ENCODE results near the gene PRODH2. TPM values are rescaled to one million over a fixed set of nuclear protein-coding genes. Genes with fewer than 3 reads are reported as not detected.
"Not testable (repeated sequence)": the region's sequence is repeated elsewhere in the genome, so short reads cannot be mapped to it uniquely, and the experiment has no call there.

Gene PRODH2
- total RNA-seq, 6 donors from 2014 or later, result not detected

DNA sequence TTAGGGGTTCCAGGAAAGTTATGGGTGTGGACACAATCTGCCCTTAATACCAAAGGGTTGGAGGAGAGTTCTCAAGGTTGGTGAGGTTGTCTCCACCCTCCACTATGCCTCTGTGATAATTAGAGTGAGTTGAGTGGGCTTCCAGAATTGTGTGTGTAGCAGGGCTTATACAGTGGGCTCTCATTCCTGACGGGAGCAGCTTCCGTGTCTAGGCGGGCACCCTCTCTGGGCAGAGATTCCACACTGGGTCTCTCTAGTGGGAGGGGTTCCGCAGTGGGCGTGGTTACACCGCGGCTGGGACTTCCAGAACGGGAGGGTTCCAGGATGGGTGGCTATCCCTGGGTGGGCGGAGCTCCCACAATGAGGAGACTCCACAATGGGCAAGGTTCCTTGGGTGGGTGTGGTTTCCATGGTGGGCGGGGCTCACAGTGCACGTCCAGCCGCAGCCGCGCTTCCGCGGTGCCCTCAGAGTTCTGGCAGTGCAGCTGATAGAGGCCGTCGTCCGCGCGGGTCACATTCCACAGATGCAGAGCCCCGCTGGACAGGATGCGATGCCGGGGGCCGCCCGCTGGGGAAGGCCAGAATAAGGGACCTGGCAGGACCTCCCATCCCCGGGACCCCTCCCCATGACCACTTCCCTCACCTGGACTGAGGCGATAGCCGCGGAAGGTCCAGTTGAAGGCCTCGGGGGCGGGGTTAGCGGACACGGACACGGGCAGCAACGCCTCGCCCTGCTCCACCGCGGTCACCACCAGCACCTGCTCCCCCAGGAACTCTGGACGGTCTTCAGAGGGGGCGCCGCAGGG is 31.2 kb upstream of the PRODH2 start:
- no peak overlapping the region for H3K27ac ChIP-seq
- no peak overlapping the region for H3K4me3 ChIP-seq
- peaks cover 11 to 21% (median 14%) of the 10 kb centered on the region in 4 donors for H3K4me1 ChIP-seq
- TF ChIP-seq POLR2A (IDR thresholded peaks at IDR 0.05) (no peak), EP300 (IDR thresholded peaks at IDR 0.05) (no peak), POLR2AphosphoS5 (IDR thresholded peaks at IDR 0.05) (no peak)
- TF ChIP-seq, protein P1, sequence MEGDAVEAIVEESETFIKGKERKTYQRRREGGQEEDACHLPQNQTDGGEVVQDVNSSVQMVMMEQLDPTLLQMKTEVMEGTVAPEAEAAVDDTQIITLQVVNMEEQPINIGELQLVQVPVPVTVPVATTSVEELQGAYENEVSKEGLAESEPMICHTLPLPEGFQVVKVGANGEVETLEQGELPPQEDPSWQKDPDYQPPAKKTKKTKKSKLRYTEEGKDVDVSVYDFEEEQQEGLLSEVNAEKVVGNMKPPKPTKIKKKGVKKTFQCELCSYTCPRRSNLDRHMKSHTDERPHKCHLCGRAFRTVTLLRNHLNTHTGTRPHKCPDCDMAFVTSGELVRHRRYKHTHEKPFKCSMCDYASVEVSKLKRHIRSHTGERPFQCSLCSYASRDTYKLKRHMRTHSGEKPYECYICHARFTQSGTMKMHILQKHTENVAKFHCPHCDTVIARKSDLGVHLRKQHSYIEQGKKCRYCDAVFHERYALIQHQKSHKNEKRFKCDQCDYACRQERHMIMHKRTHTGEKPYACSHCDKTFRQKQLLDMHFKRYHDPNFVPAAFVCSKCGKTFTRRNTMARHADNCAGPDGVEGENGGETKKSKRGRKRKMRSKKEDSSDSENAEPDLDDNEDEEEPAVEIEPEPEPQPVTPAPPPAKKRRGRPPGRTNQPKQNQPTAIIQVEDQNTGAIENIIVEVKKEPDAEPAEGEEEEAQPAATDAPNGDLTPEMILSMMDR (IDR thresholded peaks at IDR 0.05), result no peak
- DNase-seq (peak in 1 of 2 donors; percentile 74), ATAC-seq (ENCODE audit: low FRiP score in 2 of 2) (peak in 1 of 2 donors; percentile 18)
- 8 to 14% methylated on average over 15 to 37 of the region's 42 CpGs for WGBS, 2 donors
- H3K9me3 ChIP-seq, result peaks cover 0 to 6% (median 0%) of the 10 kb centered on the region in 4 donors
- no peaks in the 10 kb centered on the region for H3K36me3 ChIP-seq
- peaks cover 0 to 35% (median 12%) of the 10 kb centered on the region in 4 donors for H3K27me3 ChIP-seq

DNA sequence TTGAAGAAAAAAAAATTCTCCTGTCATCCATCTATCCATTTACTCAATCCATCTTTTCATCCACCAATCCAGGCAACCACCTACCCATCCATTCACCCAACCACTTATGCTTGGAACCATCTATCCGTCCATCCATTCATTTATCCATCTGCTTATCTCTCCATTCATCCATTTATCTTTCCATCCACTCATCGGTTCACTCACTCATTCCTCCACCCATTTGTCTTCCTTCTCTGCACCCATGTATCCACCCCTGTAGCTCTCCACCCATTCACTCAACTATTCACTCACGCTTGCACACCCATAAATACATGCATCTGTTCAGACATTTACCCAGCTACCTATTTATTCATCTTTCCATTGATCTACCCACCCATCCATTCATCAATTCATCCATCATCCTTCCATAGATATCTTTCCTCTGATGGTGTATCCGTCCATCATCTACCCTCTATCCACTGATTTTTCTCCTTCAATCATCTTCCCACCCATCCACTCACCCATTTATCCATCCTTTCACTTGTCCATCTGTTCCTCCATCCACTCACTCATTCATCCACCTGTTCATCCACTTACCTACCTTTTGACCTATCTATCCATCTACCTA is 30.1 kb upstream of the PRODH2 start:
- H3K27me3 ChIP-seq, result peaks cover 0 to 31% (median 12%) of the 10 kb centered on the region in 4 donors
- WGBS, 2 donors, result 85 to 87% methylated on average over 4 of the region's 4 CpGs

GRCh38 chr19:35841961-35842595 is 29.4 kb upstream of the PRODH2 start:
- peaks cover 0 to 16% (median 2%) of the 10 kb centered on the region in 4 donors for H3K9me3 ChIP-seq
- no peak overlapping the region for H3K27ac ChIP-seq
- H3K4me3 ChIP-seq, result no peak overlapping the region
- H3K36me3 ChIP-seq, result no peaks in the 10 kb centered on the region
- no peak for TF ChIP-seq POLR2AphosphoS5 (IDR thresholded peaks at IDR 0.05)
- no peak for TF ChIP-seq EP300 (IDR thresholded peaks at IDR 0.05)
- DNase-seq (no peak), ATAC-seq (ENCODE audit: low FRiP score in 2 of 2) (peak in 1 of 2 donors; percentile 27)
- peaks cover 0 to 31% (median 12%) of the 10 kb centered on the region in 4 donors for H3K27me3 ChIP-seq
- peaks cover 11 to 21% (median 14%) of the 10 kb centered on the region in 4 donors for H3K4me1 ChIP-seq
- WGBS, 2 donors, result 76 to 95% methylated on average over 5 to 12 of the region's 13 CpGs

More for the DNA sequence above, 30.1 kb upstream of the PRODH2 start:
- Histone ChIP-seq H3K9me3 (peaks cover 0 to 16% (median 2%) of the 10 kb centered on the region in 4 donors), H3K4me1 (peaks cover 11 to 21% (median 14%) of the 10 kb centered on the region in 4 donors), H3K36me3 (no peaks in the 10 kb centered on the region), H3K27ac (no peak overlapping the region), H3K4me3 (no peak overlapping the region)
- TF ChIP-seq POLR2AphosphoS5 (IDR thresholded peaks at IDR 0.05) (no peak), POLR2A (IDR thresholded peaks at IDR 0.05) (no peak), EP300 (IDR thresholded peaks at IDR 0.05) (no peak)
- TF ChIP-seq, protein P1 (IDR thresholded peaks at IDR 0.05), result no peak
- DNase-seq (no peak), ATAC-seq (ENCODE audit: low FRiP score in 2 of 2) (no peak)

- WGBS, 2 donors, result 54 to 58% methylated on average over 11 of the region's 11 CpGs
- H3K4me3 ChIP-seq; H3K27me3 ChIP-seq; H3K27ac ChIP-seq; H3K36me3 ChIP-seq; ATAC-seq (ENCODE audit: low FRiP score in 2 of 2); DNase-seq; H3K4me1 ChIP-seq: not testable (repeated sequence)
- peaks cover 0 to 16% (median 2%) of the 10 kb centered on the region in 4 donors for H3K9me3 ChIP-seq
Measured at GRCh38 chr19:35836096-35836495, 23.5 kb upstream of the PRODH2 start.

GRCh38 chr19:35833972-35834371 is 21.3 kb upstream of the PRODH2 start:
- TF ChIP-seq POLR2AphosphoS5 (IDR thresholded peaks at IDR 0.05) (no peak), POLR2A (IDR thresholded peaks at IDR 0.05) (no peak), EP300 (IDR thresholded peaks at IDR 0.05) (no peak)
- TF ChIP-seq, protein P1 (IDR thresholded peaks at IDR 0.05), result no peak
- ATAC-seq (ENCODE audit: low FRiP score in 2 of 2) (no peak), DNase-seq (no peak)
- H3K9me3 ChIP-seq, result peaks cover 0 to 10% (median 2%) of the 10 kb centered on the region in 4 donors
- 59 to 61% methylated on average over 6 to 7 of the region's 7 CpGs for WGBS, 2 donors
- no peaks in the 10 kb centered on the region for H3K36me3 ChIP-seq
- H3K27ac ChIP-seq, result no peak overlapping the region
- no peak overlapping the region for H3K4me3 ChIP-seq
- no peaks in the 10 kb centered on the region for H3K4me1 ChIP-seq
- H3K27me3 ChIP-seq, result no peaks in the 10 kb centered on the region
